ENCODE measurements around the gene PURB.

The PURB gene

GRCh38 chr7:44881066-44881600 lies 4.2 kb downstream of the PURB start:
- Histone ChIP-seq H4K8ac (ENCODE audit: low read length) (no peak overlapping the region), H4K91ac (ENCODE audit: low read length) (no peak overlapping the region), H3K79me1 (replicated peaks; ENCODE audit: low read length, poor library complexity, severe bottlenecking) (peaks cover 5% of the 10 kb centered on the region), H3K18ac (ENCODE audit: low read depth in 1 of 2, low read length in 2 of 2) (no peak overlapping the region), H3K4me2 (ENCODE audit: low read length, poor library complexity, severe bottlenecking) (peak overlapping the region; percentile 49), H3K4ac (ENCODE audit: low read depth in 1 of 2, low read length in 2 of 2) (no peak overlapping the region), H3K9me3 (ENCODE audit: control insufficient read depth, low read length) (no peaks in the 10 kb centered on the region), H2AK5ac (ENCODE audit: low read length, severe bottlenecking) (no peak overlapping the region), H3K4me1 (ENCODE audit: control insufficient read depth, insufficient read depth, low read depth, low read length) (peaks cover 6% of the 10 kb centered on the region), H3K27ac (ENCODE audit: low read length, poor library complexity, severe bottlenecking) (peak overlapping the region; percentile 77), H3K36me3 (ENCODE audit: control insufficient read depth in 1 of 2, insufficient read depth in 2 of 2, low read depth in 1 of 2, low read length in 2 of 2) (peaks cover 0 to 41% of the 10 kb centered on the region in 2 experiments), H2BK5ac (ENCODE audit: low read depth, low read length, poor library complexity, severe bottlenecking) (no peak overlapping the region), H3K4me3 (ENCODE audit: insufficient read depth in 1 of 2, low read depth in 1 of 2, low read length in 2 of 2) (peak overlapping the region in 1 of 2 experiments; percentile 87), H3K27me3 (ENCODE audit: control insufficient read depth in 1 of 2, insufficient read depth in 1 of 2, low read length in 2 of 2) (no peaks in the 10 kb centered on the region), H2BK120ac (ENCODE audit: low read depth, low read length) (no peak overlapping the region), H3K23ac (ENCODE audit: low read length in 2 of 2) (no peak overlapping the region), H2BK12ac (ENCODE audit: low read length in 2 of 2) (no peak overlapping the region), H3K9ac (ENCODE audit: low read length) (peak overlapping the region; percentile 96), H3K14ac (ENCODE audit: low read length in 2 of 2) (no peak overlapping the region), H2BK15ac (ENCODE audit: low read depth, poor library complexity, severe bottlenecking) (no peak overlapping the region), H2AFZ (ENCODE audit: low read depth, low read length) (no peak overlapping the region)
- WGBS = no CpG with 5 or more reads among the region's 1 CpG
- DNase-seq = no peak

- Histone ChIP-seq H4K8ac (ENCODE audit: low read length) (no peak overlapping the region), H3K4me2 (ENCODE audit: low read length, poor library complexity, severe bottlenecking) (peak overlapping the region; percentile 58)
Measured at GRCh38 chr7:44880317-44881018, 4.9 kb downstream of the PURB start.

GRCh38 chr7:44876393-44876792 lies 8.9 kb downstream of the PURB start:
- Histone ChIP-seq H3K27me3 (ENCODE audit: control insufficient read depth in 1 of 2, insufficient read depth in 1 of 2, low read length in 2 of 2) (no peaks in the 10 kb centered on the region), H3K27ac (ENCODE audit: low read length, poor library complexity, severe bottlenecking) (no peak overlapping the region), H2BK12ac (ENCODE audit: low read length in 2 of 2) (no peak overlapping the region), H2BK15ac (ENCODE audit: low read depth, poor library complexity, severe bottlenecking) (no peak overlapping the region), H3K4me3 (ENCODE audit: insufficient read depth in 1 of 2, low read depth in 1 of 2, low read length in 2 of 2) (no peak overlapping the region), H4K8ac (ENCODE audit: low read length) (no peak overlapping the region), H4K91ac (ENCODE audit: low read length) (no peak overlapping the region), H2AK5ac (ENCODE audit: low read length, severe bottlenecking) (no peak overlapping the region), H3K9me3 (ENCODE audit: control insufficient read depth, low read length) (no peaks in the 10 kb centered on the region), H3K9ac (ENCODE audit: low read length) (no peak overlapping the region), H3K14ac (ENCODE audit: low read length in 2 of 2) (no peak overlapping the region), H3K79me1 (replicated peaks; ENCODE audit: low read length, poor library complexity, severe bottlenecking) (peaks cover 5% of the 10 kb centered on the region), H3K4me2 (ENCODE audit: low read length, poor library complexity, severe bottlenecking) (no peak overlapping the region), H3K18ac (ENCODE audit: low read depth in 1 of 2, low read length in 2 of 2) (no peak overlapping the region), H3K23ac (ENCODE audit: low read length in 2 of 2) (no peak overlapping the region), H2BK120ac (ENCODE audit: low read depth, low read length) (no peak overlapping the region), H3K36me3 (ENCODE audit: control insufficient read depth in 1 of 2, insufficient read depth in 2 of 2, low read depth in 1 of 2, low read length in 2 of 2) (peaks cover 0 to 18% of the 10 kb centered on the region in 2 experiments), H3K4me1 (ENCODE audit: control insufficient read depth, insufficient read depth, low read depth, low read length) (no peaks in the 10 kb centered on the region), H2AFZ (ENCODE audit: low read depth, low read length) (no peak overlapping the region), H3K4ac (ENCODE audit: low read depth in 1 of 2, low read length in 2 of 2) (no peak overlapping the region), H2BK5ac (ENCODE audit: low read depth, low read length, poor library complexity, severe bottlenecking) (no peak overlapping the region)
- no peak for DNase-seq
- WGBS = 100% methylated on average over 4 of the region's 4 CpGs

More at GRCh38 chr7:44880317-44881018, 4.9 kb downstream of the PURB start:
- Histone ChIP-seq H3K18ac (ENCODE audit: low read depth in 1 of 2, low read length in 2 of 2) (peak overlapping the region in 1 of 2 experiments; percentile 0), H2BK12ac (ENCODE audit: low read length in 2 of 2) (no peak overlapping the region), H2AFZ (ENCODE audit: low read depth, low read length) (no peak overlapping the region), H3K27ac (ENCODE audit: low read length, poor library complexity, severe bottlenecking) (no peak overlapping the region), H3K4me1 (ENCODE audit: control insufficient read depth, insufficient read depth, low read depth, low read length) (peaks cover 3% of the 10 kb centered on the region), H2BK120ac (ENCODE audit: low read depth, low read length) (no peak overlapping the region), H3K4ac (ENCODE audit: low read depth in 1 of 2, low read length in 2 of 2) (no peak overlapping the region), H3K9me3 (ENCODE audit: control insufficient read depth, low read length) (no peaks in the 10 kb centered on the region), H2BK15ac (ENCODE audit: low read depth, poor library complexity, severe bottlenecking) (no peak overlapping the region), H3K4me3 (ENCODE audit: insufficient read depth in 1 of 2, low read depth in 1 of 2, low read length in 2 of 2) (peak overlapping the region in 1 of 2 experiments; percentile 87), H3K23ac (ENCODE audit: low read length in 2 of 2) (no peak overlapping the region), H3K36me3 (ENCODE audit: control insufficient read depth in 1 of 2, insufficient read depth in 2 of 2, low read depth in 1 of 2, low read length in 2 of 2) (peaks cover 0 to 41% of the 10 kb centered on the region in 2 experiments), H2BK5ac (ENCODE audit: low read depth, low read length, poor library complexity, severe bottlenecking) (no peak overlapping the region), H3K27me3 (ENCODE audit: control insufficient read depth in 1 of 2, insufficient read depth in 1 of 2, low read length in 2 of 2) (no peaks in the 10 kb centered on the region), H4K91ac (ENCODE audit: low read length) (no peak overlapping the region), H3K9ac (ENCODE audit: low read length) (peak overlapping the region; percentile 96), H2AK5ac (ENCODE audit: low read length, severe bottlenecking) (no peak overlapping the region), H3K14ac (ENCODE audit: low read length in 2 of 2) (no peak overlapping the region), H3K79me1 (replicated peaks; ENCODE audit: low read length, poor library complexity, severe bottlenecking) (peaks cover 5% of the 10 kb centered on the region)
- DNase-seq = no peak
- 81% methylated on average over 4 of the region's 4 CpGs for WGBS

GRCh38 chr7:44875241-44875640 lies 10.1 kb downstream of the PURB start:
- no peaks in the 10 kb centered on the region for H3K9me3 ChIP-seq (ENCODE audit: control insufficient read depth, low read length)
- no peak overlapping the region for H2BK5ac ChIP-seq (ENCODE audit: low read depth, low read length, poor library complexity, severe bottlenecking)
- H2AFZ ChIP-seq (ENCODE audit: low read depth, low read length) = no peak overlapping the region
- no peak overlapping the region for H2BK15ac ChIP-seq (ENCODE audit: low read depth, poor library complexity, severe bottlenecking)
- H3K9ac ChIP-seq (ENCODE audit: low read length) = no peak overlapping the region
- H2BK12ac ChIP-seq (ENCODE audit: low read length in 2 of 2) = no peak overlapping the region
- H3K18ac ChIP-seq (ENCODE audit: low read depth in 1 of 2, low read length in 2 of 2) = no peak overlapping the region
- H3K4me3 ChIP-seq (ENCODE audit: insufficient read depth in 1 of 2, low read depth in 1 of 2, low read length in 2 of 2) = no peak overlapping the region
- H3K4ac ChIP-seq (ENCODE audit: low read depth in 1 of 2, low read length in 2 of 2) = no peak overlapping the region
- H2AK5ac ChIP-seq (ENCODE audit: low read length, severe bottlenecking) = no peak overlapping the region
- no peak overlapping the region for H2BK120ac ChIP-seq (ENCODE audit: low read depth, low read length)
- no peaks in the 10 kb centered on the region for H3K4me1 ChIP-seq (ENCODE audit: control insufficient read depth, insufficient read depth, low read depth, low read length)
- peaks cover 0 to 13% of the 10 kb centered on the region in 2 experiments for H3K36me3 ChIP-seq (ENCODE audit: control insufficient read depth in 1 of 2, insufficient read depth in 2 of 2, low read depth in 1 of 2, low read length in 2 of 2)
- no peaks in the 10 kb centered on the region for H3K79me1 ChIP-seq (replicated peaks; ENCODE audit: low read length, poor library complexity, severe bottlenecking)
- H4K91ac ChIP-seq (ENCODE audit: low read length) = no peak overlapping the region
- H4K8ac ChIP-seq (ENCODE audit: low read length) = no peak overlapping the region
- 95% methylated on average over 9 of the region's 11 CpGs for WGBS
- DNase-seq = no peak
- no peak overlapping the region for H3K14ac ChIP-seq (ENCODE audit: low read length in 2 of 2)
- no peak overlapping the region for H3K4me2 ChIP-seq (ENCODE audit: low read length, poor library complexity, severe bottlenecking)
- no peaks in the 10 kb centered on the region for H3K27me3 ChIP-seq (ENCODE audit: control insufficient read depth in 1 of 2, insufficient read depth in 1 of 2, low read length in 2 of 2)
- no peak overlapping the region for H3K27ac ChIP-seq (ENCODE audit: low read length, poor library complexity, severe bottlenecking)
- H3K23ac ChIP-seq (ENCODE audit: low read length in 2 of 2) = no peak overlapping the region

Data from mesenchymal stem cell (in vitro differentiated cells and primary cell).